CD8-positive, alpha-beta memory T cell (primary cell): Measurements from ENCODE around the gene MCF2L2. TPM values are rescaled to one million over a fixed set of nuclear protein-coding genes. Genes with fewer than 3 reads are reported as not detected.
"Not testable (repeated sequence)": the region's sequence is repeated elsewhere in the genome, so short reads cannot be mapped to it uniquely, and the experiment has no call there.

ENCODE experiments used
- CTCF ChIA-PET: fragments of 350-600 bp; sonication (Branson Sonifier 250); formaldehyde crosslinking; loops from one replicate; lab custom pipeline; 2021; ENCODE audit warnings: antibody characterized with exemption; lab: Charles Lee
- POLR2A ChIA-PET: fragments of 350-600 bp; sonication (Branson Sonifier 250); formaldehyde crosslinking; loops from one replicate; lab custom pipeline; 2021; ENCODE audit warnings: antibody characterized with exemption; lab: Charles Lee
- DNase-seq, 5 donors: peaks; one replicate each; pipeline versions ENCODE4 v3.0.0 to v3.0.0-alpha.2; 2020 to 2022; ENCODE audit warnings: mixed read lengths in 1 of 5
- H3K27ac ChIP-seq: one replicate; pipeline ENCODE4 v1.7.0; 2013; ENCODE audit warnings: low read depth, mild to moderate bottlenecking, low read length, moderate library complexity
- H3K27me3 ChIP-seq: 2 replicates; pipeline ENCODE4 v1.7.0; 2013; ENCODE audit warnings: low read length, mild to moderate bottlenecking; ENCODE audit not compliant: insufficient read depth, poor library complexity, severe bottlenecking
- H3K36me3 ChIP-seq: 2 replicates; pipeline ENCODE4 v1.7.0; 2013; ENCODE audit warnings: mild to moderate bottlenecking, low read length, moderate library complexity; ENCODE audit not compliant: insufficient read depth
- H3K4me1 ChIP-seq: 2 replicates; pipeline ENCODE4 v1.7.0; 2013; ENCODE audit warnings: mild to moderate bottlenecking, low read length, moderate library complexity; ENCODE audit not compliant: insufficient read depth
- H3K4me3 ChIP-seq: 2 replicates; pipeline ENCODE4 v1.7.0; 2013; ENCODE audit warnings: mild to moderate bottlenecking, low read length
- H3K9me3 ChIP-seq: 2 replicates; pipeline ENCODE4 v1.7.0; 2013; ENCODE audit warnings: mild to moderate bottlenecking, low read length
- H3K27ac Mint-ChIP-seq, 8 donors: one replicate each; pipeline ENCODE4 v1.8.0; 2020 to 2021; ENCODE audit warnings: mixed read lengths in 8 of 8, mild to moderate bottlenecking in 6 of 8, inconsistent platforms in 3 of 8, moderate library complexity in 3 of 8
- H3K27me3 Mint-ChIP-seq, 2 donors: one replicate each; pipeline ENCODE4 v1.8.0; 2020 to 2021; ENCODE audit warnings: mixed read lengths in 2 of 2, mild to moderate bottlenecking in 1 of 2, moderate library complexity in 1 of 2
- H3K36me3 Mint-ChIP-seq, 3 donors: one replicate each; pipeline ENCODE4 v1.8.0; 2020 to 2021; ENCODE audit warnings: mixed read lengths in 3 of 3, inconsistent platforms in 1 of 3, mild to moderate bottlenecking in 1 of 3
- H3K4me1 Mint-ChIP-seq, 3 donors: one replicate each; pipeline ENCODE4 v1.8.0; 2020 to 2021; ENCODE audit warnings: mixed read lengths in 3 of 3, inconsistent platforms in 1 of 3, mild to moderate bottlenecking in 1 of 3
- H3K4me3 Mint-ChIP-seq, 7 donors: one replicate each; pipeline ENCODE4 v1.8.0; 2020 to 2021; ENCODE audit warnings: mixed read lengths in 7 of 7, mild to moderate bottlenecking in 6 of 7, moderate library complexity in 4 of 7, inconsistent platforms in 2 of 7
- H3K9me3 Mint-ChIP-seq, 5 donors: one replicate each; pipeline ENCODE4 v1.8.0; 2020 to 2022; ENCODE audit warnings: mixed read lengths in 5 of 5, mild to moderate bottlenecking in 3 of 5, moderate library complexity in 2 of 5, inconsistent platforms in 1 of 5
- polyA plus RNA-seq: library from polyadenylated mRNA; unstranded; fragments of 300-500 nt; fragmentation: Illumina TruSeq; gene quantifications from one replicate; pipeline ENCODE4 v1.2.3, GENCODE V29; 2021
- total RNA-seq, 2 experiments: library from RNA; stranded (reverse); gene quantifications; one replicate each; pipeline ENCODE4 v1.2.3, GENCODE V29; 2021

The MCF2L2 gene
- total and polyA plus RNA-seq, 3 experiments from 2014 or later, result 0.78 to 3.5 (median 2.8) TPM

GRCh38 chr3:183440521-183440920, 12.1 kb upstream of the MCF2L2 start:
- H3K27me3 Mint-ChIP-seq, H3K36me3 ChIP-seq, H3K36me3 Mint-ChIP-seq, H3K4me3 Mint-ChIP-seq, H3K4me3 ChIP-seq, H3K27ac ChIP-seq, DNase-seq, H3K4me1 ChIP-seq, H3K27ac Mint-ChIP-seq, H3K27me3 ChIP-seq, H3K9me3 ChIP-seq, H3K4me1 Mint-ChIP-seq: not testable (repeated sequence)
- peaks cover 16 to 19% (median 16%) of the 10 kb centered on the region in 5 donors for H3K9me3 Mint-ChIP-seq
- CTCF ChIA-PET, result interaction anchor here (1.2 to 1.4 kb wide), 2 partner anchors 13 to 444 kb away, joined by 3 read pairs; partner anchors contain the start of gene PARL
- POLR2A ChIA-PET, result interaction anchor here (0.7 kb wide), 1 partner anchor 43 kb away, joined by 4 read pairs; no protein-coding TSS in a partner anchor

- POLR2A ChIA-PET, result no interaction called here
- Histone ChIP-seq H3K27ac (no peak overlapping the region), H3K9me3 (no peaks in the 10 kb centered on the region), H3K4me1 (no peaks in the 10 kb centered on the region), H3K36me3 (no peaks in the 10 kb centered on the region), H3K4me3 (no peak overlapping the region), H3K27me3 (no peaks in the 10 kb centered on the region)
- H3K36me3 Mint-ChIP-seq, result peaks cover 0 to 6% (median 4%) of the 10 kb centered on the region in 3 donors
- no peaks in the 10 kb centered on the region for H3K4me1 Mint-ChIP-seq
- DNase-seq, result no peak
- H3K9me3 Mint-ChIP-seq, result peaks cover 13 to 19% (median 16%) of the 10 kb centered on the region in 5 donors
- H3K4me3 Mint-ChIP-seq, result peak overlapping the region in 1 of 7 donors; percentile 14
- H3K27ac Mint-ChIP-seq, result peak overlapping the region in 1 of 8 donors; percentile 2
- CTCF ChIA-PET, result interaction anchor here (1.2 to 1.4 kb wide), 2 partner anchors 12 to 445 kb away, joined by 3 read pairs; partner anchors contain the start of gene PARL
- peaks cover 0 to 2% of the 10 kb centered on the region in 2 donors for H3K27me3 Mint-ChIP-seq
Observed at GRCh38 chr3:183439515-183439914, 11.1 kb upstream of the MCF2L2 start.

- H3K9me3 Mint-ChIP-seq, result peaks cover 9 to 12% (median 11%) of the 10 kb centered on the region in 5 donors
- no peaks in the 10 kb centered on the region for H3K4me1 Mint-ChIP-seq
- no peaks in the 10 kb centered on the region for H3K9me3 ChIP-seq
- no peaks in the 10 kb centered on the region for H3K27me3 ChIP-seq
- DNase-seq, result no peak
- no peak overlapping the region for H3K4me3 Mint-ChIP-seq
- ChIA-PET POLR2A (no interaction called here), CTCF (interaction anchor here (1.9 kb wide), 1 partner anchor 10 kb away, joined by 4 read pairs; the partner anchor contains the start of gene MCF2L2)
- H3K4me3 ChIP-seq, result no peak overlapping the region
- no peak overlapping the region for H3K27ac ChIP-seq
- no peak overlapping the region for H3K27ac Mint-ChIP-seq
- no peaks in the 10 kb centered on the region for H3K4me1 ChIP-seq
- peaks cover 0 to 6% (median 4%) of the 10 kb centered on the region in 3 donors for H3K36me3 Mint-ChIP-seq
- H3K36me3 ChIP-seq, result no peaks in the 10 kb centered on the region
- peaks cover 0 to 2% of the 10 kb centered on the region in 2 donors for H3K27me3 Mint-ChIP-seq
Observed at GRCh38 chr3:183438735-183439134, 10.3 kb upstream of the MCF2L2 start.

GRCh38 chr3:183437666-183438564, 9.5 kb upstream of the MCF2L2 start:
- H3K4me1 Mint-ChIP-seq, result no peaks in the 10 kb centered on the region
- no peaks in the 10 kb centered on the region for H3K36me3 Mint-ChIP-seq
- CTCF ChIA-PET, result interaction anchor here (1.9 kb wide), 1 partner anchor 9 kb away, joined by 4 read pairs; the partner anchor contains the start of gene MCF2L2

GRCh38 chr3:183437061-183437460, 8.6 kb upstream of the MCF2L2 start:
- no peak overlapping the region for H3K27ac Mint-ChIP-seq
- no peak for DNase-seq
- no peak overlapping the region for H3K4me3 ChIP-seq
- no peaks in the 10 kb centered on the region for H3K4me1 Mint-ChIP-seq
- no peaks in the 10 kb centered on the region for H3K36me3 Mint-ChIP-seq
- H3K27me3 Mint-ChIP-seq, result peaks cover 0 to 1% of the 10 kb centered on the region in 2 donors
- no peaks in the 10 kb centered on the region for H3K9me3 Mint-ChIP-seq
- no peaks in the 10 kb centered on the region for H3K27me3 ChIP-seq
- H3K4me1 ChIP-seq, result no peaks in the 10 kb centered on the region
- H3K9me3 ChIP-seq, result no peaks in the 10 kb centered on the region
- no peak overlapping the region for H3K27ac ChIP-seq
- CTCF ChIA-PET, result interaction anchor here (1.9 kb wide), 1 partner anchor 9 kb away, joined by 4 read pairs; the partner anchor contains the start of gene MCF2L2
- H3K4me3 Mint-ChIP-seq, result no peak overlapping the region
- H3K36me3 ChIP-seq, result no peaks in the 10 kb centered on the region
- POLR2A ChIA-PET, result no interaction called here

More at GRCh38 chr3:183437666-183438564, 9.5 kb upstream of the MCF2L2 start:
- Histone ChIP-seq H3K4me3 (no peak overlapping the region), H3K4me1 (no peaks in the 10 kb centered on the region), H3K27me3 (no peaks in the 10 kb centered on the region), H3K36me3 (no peaks in the 10 kb centered on the region), H3K27ac (no peak overlapping the region), H3K9me3 (no peaks in the 10 kb centered on the region)
- POLR2A ChIA-PET, result no interaction called here
- H3K27me3 Mint-ChIP-seq, result peaks cover 0 to 1% of the 10 kb centered on the region in 2 donors
- peaks cover 2 to 4% (median 3%) of the 10 kb centered on the region in 5 donors for H3K9me3 Mint-ChIP-seq
- H3K4me3 Mint-ChIP-seq, result no peak overlapping the region
- no peak overlapping the region for H3K27ac Mint-ChIP-seq
- DNase-seq, result no peak

GRCh38 chr3:183435661-183436060, 7.2 kb upstream of the MCF2L2 start:
- no peaks in the 10 kb centered on the region for H3K4me1 Mint-ChIP-seq

GRCh38 chr3:183434992-183435391, 6.6 kb upstream of the MCF2L2 start:
- ChIA-PET POLR2A (no interaction called here), CTCF (no interaction called here)
- Mint-ChIP-seq H3K9me3 (no peaks in the 10 kb centered on the region), H3K4me3 (no peak overlapping the region), H3K27ac (no peak overlapping the region), H3K4me1 (peaks cover 3 to 5% (median 5%) of the 10 kb centered on the region in 3 donors), H3K27me3 (peaks cover 4 to 5% of the 10 kb centered on the region in 2 donors), H3K36me3 (no peaks in the 10 kb centered on the region)
- Histone ChIP-seq H3K27ac (no peak overlapping the region), H3K36me3 (no peaks in the 10 kb centered on the region), H3K27me3 (no peaks in the 10 kb centered on the region), H3K9me3 (no peaks in the 10 kb centered on the region), H3K4me3 (no peak overlapping the region), H3K4me1 (no peaks in the 10 kb centered on the region)
- DNase-seq, result no peak

More at GRCh38 chr3:183435661-183436060, 7.2 kb upstream of the MCF2L2 start:
- Histone ChIP-seq H3K4me1 (no peaks in the 10 kb centered on the region), H3K27ac (no peak overlapping the region), H3K9me3 (no peaks in the 10 kb centered on the region), H3K36me3 (no peaks in the 10 kb centered on the region), H3K4me3 (no peak overlapping the region), H3K27me3 (no peaks in the 10 kb centered on the region)
- Mint-ChIP-seq H3K27me3 (peaks cover 0 to 1% of the 10 kb centered on the region in 2 donors), H3K36me3 (no peaks in the 10 kb centered on the region), H3K9me3 (no peaks in the 10 kb centered on the region), H3K4me3 (no peak overlapping the region), H3K27ac (no peak overlapping the region)
- no peak for DNase-seq
- POLR2A ChIA-PET, result no interaction called here
- CTCF ChIA-PET, result no interaction called here

- Histone ChIP-seq H3K4me1 (no peaks in the 10 kb centered on the region), H3K36me3 (no peaks in the 10 kb centered on the region), H3K27me3 (no peaks in the 10 kb centered on the region), H3K27ac (no peak overlapping the region), H3K4me3 (no peak overlapping the region), H3K9me3 (no peaks in the 10 kb centered on the region)
- ChIA-PET POLR2A (no interaction called here), CTCF (no interaction called here)
- H3K27me3 Mint-ChIP-seq, result peaks cover 4 to 7% of the 10 kb centered on the region in 2 donors
- H3K27ac Mint-ChIP-seq, result no peak overlapping the region
- H3K36me3 Mint-ChIP-seq, result no peaks in the 10 kb centered on the region
- no peak overlapping the region for H3K4me3 Mint-ChIP-seq
- DNase-seq, result no peak
- no peaks in the 10 kb centered on the region for H3K9me3 Mint-ChIP-seq
- peaks cover 3 to 5% (median 5%) of the 10 kb centered on the region in 3 donors for H3K4me1 Mint-ChIP-seq
Observed at GRCh38 chr3:183434503-183434902, 6.1 kb upstream of the MCF2L2 start.
